CD4-positive, CD25-positive, alpha-beta regulatory T cell (primary cell): Measurements from ENCODE around the gene SLC30A5. TPM values are rescaled to one million over a fixed set of nuclear protein-coding genes. Genes with fewer than 3 reads are reported as not detected.

Experiments used
- ATAC-seq, 2 donors: fragments of 150-1000 bp; cut with Tn5 transposase; one replicate each; pipeline ENCODE4 v1.10.0; 2021; ENCODE audit warnings: low read depth in 2 of 2, moderate number of reproducible peaks in 2 of 2, moderate library complexity in 1 of 2
- DNase-seq, 3 donors: peaks; one replicate each; pipeline versions ENCODE4 v3.0.0 to v3.0.0-alpha.2; 2012 to 2022; ENCODE audit warnings: mixed read lengths in 1 of 3
- H3K27ac ChIP-seq: one replicate; pipeline ENCODE4 v1.7.0; 2013; ENCODE audit warnings: mild to moderate bottlenecking, low read length; ENCODE audit not compliant: insufficient read depth, poor library complexity, severe bottlenecking
- H3K27me3 ChIP-seq: one replicate; pipeline ENCODE4 v1.7.0; 2013; ENCODE audit warnings: low read length; ENCODE audit not compliant: control insufficient read depth, insufficient read depth
- H3K36me3 ChIP-seq: one replicate; pipeline ENCODE4 v1.7.0; 2013; ENCODE audit warnings: mild to moderate bottlenecking, low read length, moderate library complexity; ENCODE audit not compliant: control insufficient read depth, insufficient read depth
- H3K4me1 ChIP-seq: 2 replicates; pipeline ENCODE4 v1.7.0; 2013; ENCODE audit warnings: mild to moderate bottlenecking, low read length; ENCODE audit not compliant: insufficient read depth, control insufficient read depth, poor library complexity, severe bottlenecking
- H3K4me3 ChIP-seq: one replicate; pipeline ENCODE4 v1.7.0; 2013; ENCODE audit warnings: low read depth, mild to moderate bottlenecking, low read length, moderate library complexity
- H3K9me3 ChIP-seq, 2 experiments: 1 replicate in 1 of 2; 2 replicates in 1 of 2; pipeline ENCODE4 v1.7.0; 2013; ENCODE audit warnings: low read length in 2 of 2, mild to moderate bottlenecking in 1 of 2, moderate library complexity in 1 of 2; ENCODE audit not compliant: control insufficient read depth in 2 of 2
- H3K27ac Mint-ChIP-seq, 3 donors: one replicate each; pipeline ENCODE4 v1.8.0; 2020 to 2022; ENCODE audit warnings: mild to moderate bottlenecking in 3 of 3, mixed read lengths in 3 of 3, moderate library complexity in 2 of 3
- H3K27me3 Mint-ChIP-seq: one replicate; pipeline ENCODE4 v1.8.0; 2022; ENCODE audit warnings: mild to moderate bottlenecking, mixed read lengths
- H3K36me3 Mint-ChIP-seq: one replicate; pipeline ENCODE4 v1.8.0; 2020; ENCODE audit warnings: mixed read lengths
- H3K4me1 Mint-ChIP-seq, 4 donors: one replicate each; pipeline ENCODE4 v1.8.0; 2020 to 2022; ENCODE audit warnings: mixed read lengths in 4 of 4, mild to moderate bottlenecking in 1 of 4
- H3K4me3 Mint-ChIP-seq, 4 donors: one replicate each; pipeline ENCODE4 v1.8.0; 2020 to 2022; ENCODE audit warnings: mild to moderate bottlenecking in 4 of 4, mixed read lengths in 4 of 4, moderate library complexity in 3 of 4
- H3K9me3 Mint-ChIP-seq, 7 donors: one replicate each; pipeline ENCODE4 v1.8.0; 2020 to 2022; ENCODE audit warnings: mixed read lengths in 7 of 7, mild to moderate bottlenecking in 3 of 7, moderate library complexity in 2 of 7
- polyA plus RNA-seq, 4 donors: library from polyadenylated mRNA; unstranded; fragments of 300-500 nt; fragmentation: Illumina TruSeq; gene quantifications; one replicate each; pipeline ENCODE4 v1.2.3, GENCODE V29; 2021
- total RNA-seq: library from RNA; stranded (reverse); gene quantifications from one replicate; pipeline ENCODE4 v1.2.3, GENCODE V29; 2022

The SLC30A5 gene
- total and polyA plus RNA-seq, 5 donors from 2014 or later: 22.2 to 26.1 (median 25.4) TPM

DNA sequence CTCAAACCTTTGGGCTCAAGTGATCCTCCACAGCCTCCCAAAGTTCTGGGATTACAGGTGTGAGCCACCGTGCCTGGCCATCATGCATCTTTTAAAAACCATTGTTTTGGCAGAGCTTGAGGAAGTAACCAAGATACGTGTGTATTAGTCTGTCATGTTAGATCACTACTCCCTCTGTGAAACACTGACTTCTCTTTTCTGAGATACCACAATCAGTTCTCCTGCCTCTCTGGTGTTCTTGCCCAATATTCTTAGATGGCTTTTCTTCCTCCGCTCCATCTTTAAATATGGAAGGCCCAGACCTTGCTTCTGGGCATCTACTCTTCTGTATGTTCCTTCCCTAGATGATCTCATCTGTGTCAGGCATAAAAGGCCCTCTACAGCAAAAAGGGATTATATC, 58.9 kb downstream of the SLC30A5 start:
- H3K27me3 Mint-ChIP-seq: no peaks in the 10 kb centered on the region
- H3K27ac Mint-ChIP-seq: no peak overlapping the region
- Histone ChIP-seq H3K4me1 (no peaks in the 10 kb centered on the region), H3K36me3 (no peaks in the 10 kb centered on the region), H3K4me3 (no peak overlapping the region), H3K27ac (no peak overlapping the region), H3K27me3 (no peaks in the 10 kb centered on the region), H3K9me3 (no peaks in the 10 kb centered on the region)
- H3K4me3 Mint-ChIP-seq: no peak overlapping the region
- no peaks in the 10 kb centered on the region for H3K36me3 Mint-ChIP-seq
- no peak for ATAC-seq
- peaks cover 0 to 2% (median 0%) of the 10 kb centered on the region in 7 donors for H3K9me3 Mint-ChIP-seq
- H3K4me1 Mint-ChIP-seq: no peaks in the 10 kb centered on the region
- DNase-seq: no peak

DNA sequence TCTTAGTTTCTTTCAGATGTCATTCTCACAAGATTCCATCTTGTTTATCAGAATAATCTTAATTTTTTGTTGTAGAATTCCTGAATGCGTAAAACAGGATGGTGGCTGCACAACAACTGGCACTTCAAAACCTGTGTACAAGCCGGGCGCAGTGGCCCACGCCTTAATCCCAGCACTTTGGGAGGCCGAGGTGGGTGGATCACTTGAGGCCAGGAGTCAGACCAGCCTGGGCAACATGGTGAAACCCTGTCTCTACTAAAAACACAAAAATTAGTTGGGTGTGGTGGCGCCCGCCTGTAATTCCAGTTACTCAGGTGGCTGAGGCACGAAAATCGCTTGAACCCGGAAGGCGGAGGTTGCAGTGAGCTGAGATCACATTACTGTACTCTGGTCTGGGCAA, 62.6 kb downstream of the SLC30A5 start:
- no peak for DNase-seq
- Histone ChIP-seq H3K27ac (no peak overlapping the region), H3K9me3 (no peaks in the 10 kb centered on the region), H3K27me3 (no peaks in the 10 kb centered on the region), H3K4me3 (no peak overlapping the region), H3K4me1 (no peaks in the 10 kb centered on the region), H3K36me3 (no peaks in the 10 kb centered on the region)
- H3K4me1 Mint-ChIP-seq: no peaks in the 10 kb centered on the region
- no peak for ATAC-seq
- no peaks in the 10 kb centered on the region for H3K36me3 Mint-ChIP-seq
- H3K4me3 Mint-ChIP-seq: no peak overlapping the region
- H3K9me3 Mint-ChIP-seq: peaks cover 0 to 2% (median 0%) of the 10 kb centered on the region in 7 donors
- H3K27me3 Mint-ChIP-seq: no peaks in the 10 kb centered on the region
- no peak overlapping the region for H3K27ac Mint-ChIP-seq

DNA sequence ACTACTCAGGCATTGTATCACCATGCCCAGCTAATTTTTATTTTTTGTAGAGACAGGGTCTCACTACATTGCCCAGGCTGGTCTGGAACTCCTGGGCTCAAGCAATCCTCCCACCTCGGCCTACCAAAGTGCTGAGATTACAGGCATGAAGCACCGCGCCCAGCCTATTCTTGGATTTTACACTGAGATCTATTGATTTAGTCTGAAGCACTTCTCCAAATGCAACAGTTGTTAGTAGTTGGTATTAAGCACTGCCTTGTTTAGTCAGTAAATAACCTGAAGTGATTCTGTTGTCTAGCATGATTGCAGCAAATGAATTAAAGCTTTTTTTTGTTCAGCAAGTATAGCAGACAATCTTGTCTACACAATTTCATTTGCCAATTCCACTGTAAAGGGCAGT, 64.2 kb downstream of the SLC30A5 start:
- H3K27ac ChIP-seq: no peak overlapping the region
- no peaks in the 10 kb centered on the region for H3K4me1 ChIP-seq
- Mint-ChIP-seq H3K27ac (no peak overlapping the region), H3K36me3 (no peaks in the 10 kb centered on the region), H3K4me1 (no peaks in the 10 kb centered on the region), H3K9me3 (peaks cover 0 to 1% (median 0%) of the 10 kb centered on the region in 7 donors), H3K27me3 (no peaks in the 10 kb centered on the region), H3K4me3 (no peak overlapping the region)
- H3K9me3 ChIP-seq: no peaks in the 10 kb centered on the region
- H3K36me3 ChIP-seq: no peaks in the 10 kb centered on the region
- DNase-seq (no peak), ATAC-seq (no peak)
- no peaks in the 10 kb centered on the region for H3K27me3 ChIP-seq
- H3K4me3 ChIP-seq: no peak overlapping the region

DNA sequence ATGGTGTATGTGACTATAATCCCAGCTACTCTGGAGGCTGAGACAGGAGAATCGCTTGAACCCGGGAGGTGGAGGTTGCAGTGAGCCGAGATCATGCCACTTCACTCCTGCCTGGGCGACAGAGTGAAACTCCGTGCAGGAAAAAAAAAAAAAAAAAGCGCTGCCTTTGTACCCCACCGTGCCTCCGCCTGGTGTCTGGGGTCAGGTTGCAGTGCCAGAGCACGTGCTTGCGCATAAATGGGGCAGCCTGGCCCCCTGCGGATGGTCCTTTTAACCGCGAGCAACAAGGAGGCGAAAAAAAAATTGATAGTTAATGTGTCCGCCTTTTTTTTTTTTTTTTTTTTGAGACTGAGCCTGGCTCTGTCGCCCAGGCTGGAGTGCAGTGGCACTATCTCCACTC, 66.8 kb downstream of the SLC30A5 start:
- no peaks in the 10 kb centered on the region for H3K36me3 ChIP-seq
- H3K4me3 Mint-ChIP-seq: no peak overlapping the region
- H3K36me3 Mint-ChIP-seq: no peaks in the 10 kb centered on the region
- H3K27me3 ChIP-seq: no peaks in the 10 kb centered on the region
- no peaks in the 10 kb centered on the region for H3K9me3 ChIP-seq
- H3K27ac ChIP-seq: no peak overlapping the region
- ATAC-seq (no peak), DNase-seq (no peak)
- no peaks in the 10 kb centered on the region for H3K27me3 Mint-ChIP-seq
- H3K4me1 Mint-ChIP-seq: peaks cover 0 to under 1% (median under 1%) of the 10 kb centered on the region in 4 donors
- no peaks in the 10 kb centered on the region for H3K9me3 Mint-ChIP-seq
- H3K27ac Mint-ChIP-seq: no peak overlapping the region
- H3K4me3 ChIP-seq: no peak overlapping the region
- H3K4me1 ChIP-seq: no peaks in the 10 kb centered on the region

DNA sequence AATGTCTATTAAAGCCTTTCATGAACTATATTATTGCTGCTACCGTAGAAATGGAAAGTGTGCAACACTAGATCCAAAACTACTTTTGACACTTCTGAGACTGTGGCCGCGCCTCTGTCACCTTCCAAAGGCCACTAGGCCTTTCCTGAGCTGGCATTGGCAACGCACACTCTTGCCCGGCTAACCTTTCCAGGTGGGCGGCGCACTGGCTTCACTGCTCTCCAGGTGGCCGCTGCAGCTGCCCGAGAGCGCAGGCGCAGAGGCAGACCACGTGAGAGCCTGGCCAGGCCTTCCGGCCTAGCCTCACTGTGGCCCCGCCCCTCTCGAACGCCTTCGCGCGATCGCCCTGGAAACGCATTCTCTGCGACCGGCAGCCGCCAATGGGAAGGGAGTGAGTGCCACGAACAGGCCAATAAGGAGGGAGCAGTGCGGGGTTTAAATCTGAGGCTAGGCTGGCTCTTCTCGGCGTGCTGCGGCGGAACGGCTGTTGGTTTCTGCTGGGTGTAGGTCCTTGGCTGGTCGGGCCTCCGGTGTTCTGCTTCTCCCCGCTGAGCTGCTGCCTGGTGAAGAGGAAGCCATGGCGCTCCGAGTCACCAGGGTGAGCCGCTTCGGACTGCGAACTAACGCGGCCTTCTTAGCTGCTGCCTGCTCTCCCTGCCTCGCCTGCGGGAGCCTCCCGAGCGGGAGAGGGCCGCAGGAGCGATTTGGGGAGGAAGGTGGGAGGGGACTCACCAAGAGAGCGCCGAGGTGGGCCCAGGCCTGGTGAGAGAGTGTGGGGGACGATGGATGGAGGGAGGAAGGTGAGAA, 73.1 kb downstream of the SLC30A5 start, which contains the start of gene CCNB1:
Gene CCNB1, plus strand, starts transcription at position 465 of the 807 bp plus-strand sequence. Its CDS starts 113 bp downstream, at position 578.
- H3K4me1 ChIP-seq: peaks cover 12% of the 10 kb centered on the region
- Mint-ChIP-seq H3K36me3 (peaks cover 4% of the 10 kb centered on the region), H3K4me3 (peak within 1 kb of the TSS; percentile 89 to 95 (median 94)), H3K4me1 (peaks cover 12 to 35% (median 27%) of the 10 kb centered on the region in 4 donors), H3K27ac (peak within 1 kb of the TSS; percentile 67 to 92 (median 77)), H3K9me3 (no peaks in the 10 kb centered on the region), H3K27me3 (no peaks in the 10 kb centered on the region)
- H3K9me3 ChIP-seq: no peaks in the 10 kb centered on the region
- peak within 1 kb of the TSS; percentile 83 for H3K4me3 ChIP-seq
- ATAC-seq (peak; percentile 100), DNase-seq (peak; percentile 95 to 99 (median 97))
- peak within 1 kb of the TSS; percentile 72 for H3K27ac ChIP-seq
- no peaks in the 10 kb centered on the region for H3K36me3 ChIP-seq
- no peaks in the 10 kb centered on the region for H3K27me3 ChIP-seq

DNA sequence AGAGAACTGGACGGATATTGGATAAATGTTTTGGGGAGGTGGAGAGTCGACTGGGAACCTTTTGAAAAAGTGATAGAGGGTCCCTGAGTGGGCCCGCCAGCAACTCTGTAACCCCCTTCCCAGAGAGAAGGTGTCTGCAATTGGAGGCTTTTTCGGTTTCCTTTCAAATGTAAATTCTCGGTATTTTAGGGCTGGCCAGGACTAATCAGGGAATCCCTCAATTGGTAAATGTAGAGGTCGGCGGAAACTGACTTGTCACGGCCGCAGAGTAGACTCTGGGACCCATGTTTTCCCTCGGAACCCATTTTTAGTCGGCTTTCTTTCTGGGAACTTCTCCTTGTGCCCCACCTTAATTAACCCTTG, 73.7 kb downstream of the SLC30A5 start:
- peak overlapping the region; percentile 89 to 95 (median 94) for H3K4me3 Mint-ChIP-seq
- H3K4me1 ChIP-seq: peaks cover 12% of the 10 kb centered on the region
- no peaks in the 10 kb centered on the region for H3K27me3 Mint-ChIP-seq
- peaks cover 4% of the 10 kb centered on the region for H3K36me3 Mint-ChIP-seq
- ATAC-seq (no peak), DNase-seq (peak in 1 of 3 donors; percentile 24)
- H3K36me3 ChIP-seq: no peaks in the 10 kb centered on the region
- H3K27ac Mint-ChIP-seq: peak overlapping the region; percentile 46 to 92 (median 67)
- no peaks in the 10 kb centered on the region for H3K27me3 ChIP-seq
- H3K4me1 Mint-ChIP-seq: peaks cover 12 to 35% (median 27%) of the 10 kb centered on the region in 4 donors
- no peaks in the 10 kb centered on the region for H3K9me3 Mint-ChIP-seq
- no peaks in the 10 kb centered on the region for H3K9me3 ChIP-seq
- peak overlapping the region; percentile 81 for H3K4me3 ChIP-seq
- peak overlapping the region; percentile 72 for H3K27ac ChIP-seq

DNA sequence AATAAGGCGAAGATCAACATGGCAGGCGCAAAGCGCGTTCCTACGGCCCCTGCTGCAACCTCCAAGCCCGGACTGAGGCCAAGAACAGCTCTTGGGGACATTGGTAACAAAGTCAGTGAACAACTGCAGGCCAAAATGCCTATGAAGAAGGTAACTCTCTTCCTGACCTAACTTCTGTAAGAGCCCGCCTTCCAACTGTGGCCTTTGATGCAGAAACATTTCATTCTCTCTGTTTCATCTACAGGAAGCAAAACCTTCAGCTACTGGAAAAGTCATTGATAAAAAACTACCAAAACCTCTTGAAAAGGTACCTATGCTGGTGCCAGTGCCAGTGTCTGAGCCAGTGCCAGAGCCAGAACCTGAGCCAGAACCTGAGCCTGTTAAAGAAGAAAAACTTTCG, 74.1 kb downstream of the SLC30A5 start:
- peak overlapping the region; percentile 72 for H3K27ac ChIP-seq

More for the DNA sequence above, 74.1 kb downstream of the SLC30A5 start:
- Mint-ChIP-seq H3K9me3 (no peaks in the 10 kb centered on the region), H3K4me3 (peak overlapping the region; percentile 89 to 95 (median 94)), H3K36me3 (peaks cover 4% of the 10 kb centered on the region), H3K4me1 (peaks cover 12 to 35% (median 27%) of the 10 kb centered on the region in 4 donors), H3K27me3 (no peaks in the 10 kb centered on the region), H3K27ac (peak overlapping the region; percentile 67 to 92 (median 77))
- Histone ChIP-seq H3K27me3 (no peaks in the 10 kb centered on the region), H3K4me1 (peaks cover 12% of the 10 kb centered on the region), H3K36me3 (no peaks in the 10 kb centered on the region), H3K4me3 (peak overlapping the region; percentile 81), H3K9me3 (no peaks in the 10 kb centered on the region)
- no peak for ATAC-seq
- peak in 1 of 3 donors; percentile 35 for DNase-seq
